Endothelial cell of umbilical vein (primary cell): ENCODE measurements around the gene TMTC1. TPM values are rescaled to one million over a fixed set of nuclear protein-coding genes. Genes with fewer than 3 reads are reported as not detected.

ENCODE experiments used
- BruUV-seq: library from RNA; stranded (reverse); fragments of 400-500 nt; replicated peaks from 2 replicates; lab custom pipeline; 2021; lab: Mats Ljungman, UMichigan
- CTCF ChIA-PET: fragments of 300-600, 350-600 bp; sonication (Branson Sonifier 250); formaldehyde crosslinking; loops from one replicate; lab custom pipeline; 2021; ENCODE audit warnings: antibody characterized with exemption, inconsistent platforms; lab: Charles Lee
- POLR2A ChIA-PET: fragments of 300-600, 350-600 bp; sonication (Branson Sonifier 250); formaldehyde crosslinking; loops from one replicate; lab custom pipeline; 2021; ENCODE audit warnings: antibody characterized with exemption, inconsistent platforms; lab: Charles Lee
- DNase-seq: peaks from one replicate; pipeline ENCODE4 v3.0.0-alpha.2; 2011; ENCODE audit warnings: low read depth, low spot score
- FAIRE-seq: peaks from 2 replicates; lab custom pipeline; 2011; peaks lifted over from hg19 to GRCh38; lab: Jason Lieb, UNC
- H2AFZ ChIP-seq: 2 replicates; pipeline ENCODE4 v1.6.0; 2012; ENCODE audit warnings: low read depth, low read length, control low read depth, inconsistent platforms
- H3K27ac ChIP-seq: 2 replicates; pipeline ENCODE4 v1.5.1; 2011; ENCODE audit warnings: low read depth, mild to moderate bottlenecking, control low read depth, low read length, moderate library complexity; ENCODE audit not compliant: insufficient read depth
- H3K27me3 ChIP-seq, 2 experiments: 2 replicates each; pipeline versions ENCODE4 v1.6.0 to v1.6.1; 2011; ENCODE audit warnings: low read length in 2 of 2, mixed read lengths in 1 of 2; ENCODE audit not compliant: control insufficient read depth in 2 of 2, insufficient read depth in 2 of 2
- H3K36me3 ChIP-seq, 2 experiments: 2 replicates in 1 of 2; 3 replicates in 1 of 2; pipeline ENCODE4 v1.5.1; 2011; ENCODE audit warnings: low read length in 2 of 2, mild to moderate bottlenecking in 1 of 2, moderate library complexity in 1 of 2; ENCODE audit not compliant: control insufficient read depth in 2 of 2, insufficient read depth in 2 of 2; ENCODE audit errors: extremely low read depth in 1 of 2
- H3K4me1 ChIP-seq: 3 replicates; pipeline ENCODE4 v1.5.1; 2011; ENCODE audit warnings: mild to moderate bottlenecking, low read length; ENCODE audit not compliant: control insufficient read depth, insufficient read depth; ENCODE audit errors: extremely low read depth
- H3K4me2 ChIP-seq: 2 replicates; pipeline ENCODE4 v1.6.1; 2011; ENCODE audit warnings: low read length, control low read depth, mixed read lengths; ENCODE audit not compliant: insufficient read depth
- H3K4me3 ChIP-seq, 3 experiments: fragments of 200-600 bp in 1 of 3; sonication (generic), shearing (Covaris generic) in 1 of 3; replicated peaks in 1 of 3; 2 replicates each; pipeline ENCODE4 v1.5.1; 2011 to 2016; ENCODE audit warnings: control low read depth in 3 of 3, low read length in 3 of 3, mild to moderate bottlenecking in 2 of 3, inconsistent platforms in 1 of 3, low read depth in 1 of 3, moderate library complexity in 1 of 3; ENCODE audit not compliant: insufficient read depth in 1 of 3
- H3K79me2 ChIP-seq: 2 replicates; pipeline ENCODE4 v1.6.0; 2012; ENCODE audit warnings: low read length, inconsistent platforms; ENCODE audit not compliant: control insufficient read depth, insufficient read depth
- H3K9ac ChIP-seq: replicated peaks from 2 replicates; pipeline ENCODE3; 2011; ENCODE audit warnings: low read length, control low read depth; ENCODE audit not compliant: insufficient read depth; ENCODE audit errors: extremely low read depth
- H3K9me1 ChIP-seq: replicated peaks from 3 replicates; pipeline ENCODE4 v1.6.0; 2011; ENCODE audit warnings: mild to moderate bottlenecking, low read length; ENCODE audit not compliant: control insufficient read depth, insufficient read depth; ENCODE audit errors: extremely low read depth
- H3K9me3 ChIP-seq: replicated peaks from 2 replicates; pipeline ENCODE4 v1.5.1; 2012; ENCODE audit warnings: low read length, inconsistent platforms; ENCODE audit not compliant: control insufficient read depth, insufficient read depth
- H4K20me1 ChIP-seq: replicated peaks from 2 replicates; pipeline ENCODE3; 2011; ENCODE audit warnings: mild to moderate bottlenecking, low read length; ENCODE audit not compliant: control insufficient read depth, insufficient read depth; ENCODE audit errors: extremely low read depth
- CTCF ChIP-seq, 2 donors: IDR thresholded peaks; 1 replicate in 1 of 2; 2 replicates in 1 of 2; pipeline ENCODE4 v1.5.1; 2011; ENCODE audit warnings: low read length in 2 of 2, mild to moderate bottlenecking in 2 of 2, moderate library complexity in 2 of 2, control low read depth in 1 of 2, inconsistent platforms in 1 of 2, low read depth in 1 of 2; ENCODE audit not compliant: insufficient read depth in 1 of 2; ENCODE audit errors: extremely low read depth in 1 of 2
- EZH2 ChIP-seq: IDR thresholded peaks from 2 replicates; pipeline ENCODE4 v1.6.1; 2012; ENCODE audit warnings: borderline replicate concordance, low read depth, mild to moderate bottlenecking, moderate library complexity, low read length, inconsistent platforms; ENCODE audit not compliant: severe bottlenecking
- FOS ChIP-seq: IDR thresholded peaks from 2 replicates; pipeline ENCODE4 v1.6.1; 2011; ENCODE audit warnings: mild to moderate bottlenecking, low read length, moderate library complexity, borderline replicate concordance; ENCODE audit not compliant: insufficient read depth
- GATA2 ChIP-seq: IDR thresholded peaks from 2 replicates; pipeline ENCODE4 v1.7.0; 2011; ENCODE audit warnings: low read depth, mild to moderate bottlenecking, moderate library complexity, mixed read lengths, low read length; ENCODE audit not compliant: insufficient read length, insufficient read depth
- JUN ChIP-seq: IDR thresholded peaks from 2 replicates; pipeline ENCODE4 v1.6.1; 2011; ENCODE audit warnings: borderline replicate concordance, low read depth; ENCODE audit not compliant: insufficient read length, insufficient read depth
- MAX ChIP-seq: IDR thresholded peaks from 2 replicates; pipeline ENCODE4 v1.6.1; 2011; ENCODE audit not compliant: insufficient read depth, insufficient read length
- MYC ChIP-seq: IDR thresholded peaks from one replicate; pipeline ENCODE4 v1.6.1; 2011; ENCODE audit warnings: mild to moderate bottlenecking, low read depth, low read length
- POLR2A ChIP-seq: IDR thresholded peaks from 2 replicates; pipeline ENCODE4 v1.6.1; 2012; ENCODE audit warnings: low read depth, mild to moderate bottlenecking, control low read depth, low read length
- POLR2AphosphoS5 ChIP-seq: IDR thresholded peaks from 2 replicates; pipeline ENCODE4 v1.6.1; 2012; ENCODE audit warnings: low read depth, mild to moderate bottlenecking, control low read depth, low read length, moderate library complexity; ENCODE audit not compliant: insufficient read depth
- dilution Hi-C: fragments of 300-500 bp; cut with MboI; formaldehyde crosslinking; loops from one replicate; pipeline ENCODE4 v1.15.0; 2019; ENCODE audit warnings: low sequenced_read_pairs; ENCODE audit not compliant: extremely low pct_ligation_motif_present
- intact Hi-C: fragments of 100-400 bp; cut with micrococcal nuclease; formaldehyde crosslinking; loops from one replicate; pipeline ENCODE4 v1.10.0; 2022
- polyA plus RNA-seq, 4 experiments: library from polyadenylated mRNA; depleted of rRNA in 3 of 4; stranded (reverse) in 3 of 4; unstranded in 1 of 4; fragments of >200 nt; gene quantifications; 2 replicates each; pipeline versions ENCODE4 v1.2.1 to v1.2.3, GENCODE V29; 2011 to 2012; ENCODE audit warnings: missing spikeins in 1 of 4
- total RNA-seq: library from RNA; stranded (reverse); gene quantifications from 2 replicates; pipeline ENCODE4 v1.2.3, GENCODE V29; 2021

The TMTC1 gene
- total and polyA plus RNA-seq, 2 donors (not counting 3 experiments of a cell fraction or from before 2014, with no cell fraction given), result 5.4 to 5.9 TPM

- no peak overlapping the region for H3K4me3 ChIP-seq
- H3K27ac ChIP-seq, result no peak overlapping the region
- DNase-seq (no peak), FAIRE-seq (no peak)
- H3K4me1 ChIP-seq, result no peaks in the 10 kb centered on the region
- ChIA-PET CTCF (interaction anchor here (1.4 kb wide), 1 partner anchor 16 kb away, joined by 3 read pairs; no protein-coding TSS in a partner anchor), POLR2A (no interaction called here)
- intact Hi-C loops, result no loop called here
- dilution Hi-C loops, result no loop called here
- no peaks in the 10 kb centered on the region for H3K9me3 ChIP-seq
- no peak overlapping the region for H3K9ac ChIP-seq
- H3K4me2 ChIP-seq, result no peak overlapping the region
- BruUV-seq, result no TSS peak
- H4K20me1 ChIP-seq, result no peaks in the 10 kb centered on the region
- no peaks in the 10 kb centered on the region for H3K9me1 ChIP-seq
- H3K27me3 ChIP-seq, result no peaks in the 10 kb centered on the region
- no peaks in the 10 kb centered on the region for H3K79me2 ChIP-seq
- H3K36me3 ChIP-seq, result no peaks in the 10 kb centered on the region
- TF ChIP-seq CTCF (IDR thresholded peaks at IDR 0.05; ENCODE audit: extremely low read depth in 1 of 2, insufficient read depth in 1 of 2, low read depth in 1 of 2, low read length in 2 of 2) (no peak), JUN (no peak), GATA2 (no peak), POLR2AphosphoS5 (no peak), MAX (no peak), MYC (no peak), EZH2 (no peak), FOS (no peak), POLR2A (no peak)
- peak overlapping the region; percentile 54 for H2AFZ ChIP-seq
Observed at GRCh38 chr12:29710104-29710503, 73.6 kb downstream of the TMTC1 start.
